Measurements from ENCODE around the gene RNF43.
"Not testable (repeated sequence)": the region's sequence is repeated elsewhere in the genome, so short reads cannot be mapped to it uniquely, and the experiment has no call there.

RNF43 gene

GRCh38 chr17:58410714-58411407, 6.5 kb downstream of the RNF43 start:
- no peak for DNase-seq (ENCODE audit: low read depth in 2 of 2, low spot score in 1 of 2)

- DNase-seq (ENCODE audit: low read depth in 2 of 2, low spot score in 1 of 2): no peak
These were observed 7.9 kb downstream of the RNF43 start for GRCh38 chr17:58409432-58409831.

- no peak for DNase-seq (ENCODE audit: low read depth in 2 of 2, low spot score in 1 of 2)
These were observed 14.0 kb downstream of the RNF43 start for GRCh38 chr17:58403311-58403710.

- DNase-seq (ENCODE audit: low read depth in 2 of 2, low spot score in 1 of 2): no peak
These were observed 14.7 kb downstream of the RNF43 start for GRCh38 chr17:58402679-58403078.

- no peak for DNase-seq (ENCODE audit: low read depth in 2 of 2, low spot score in 1 of 2)
These were observed 15.3 kb downstream of the RNF43 start for GRCh38 chr17:58402047-58402446.

GRCh38 chr17:58401287-58401686, 16.0 kb downstream of the RNF43 start:
- no peak for DNase-seq (ENCODE audit: low read depth in 2 of 2, low spot score in 1 of 2)

GRCh38 chr17:58400826-58401225, 16.5 kb downstream of the RNF43 start:
- no peak for DNase-seq (ENCODE audit: low read depth in 2 of 2, low spot score in 1 of 2)

GRCh38 chr17:58399974-58400373, 17.4 kb downstream of the RNF43 start:
- DNase-seq (ENCODE audit: low read depth in 2 of 2, low spot score in 1 of 2): no peak

- no peak for DNase-seq (ENCODE audit: low read depth in 2 of 2, low spot score in 1 of 2)
These were observed 18.6 kb downstream of the RNF43 start for GRCh38 chr17:58398574-58399266.

- not testable (repeated sequence) for DNase-seq (ENCODE audit: low read depth in 2 of 2, low spot score in 1 of 2)
These were observed 19.9 kb downstream of the RNF43 start for GRCh38 chr17:58397421-58397820.

GRCh38 chr17:58396173-58396572, 21.2 kb downstream of the RNF43 start:
- no peak for DNase-seq (ENCODE audit: low read depth in 2 of 2, low spot score in 1 of 2)

GRCh38 chr17:58394534-58395223, 22.7 kb downstream of the RNF43 start:
- DNase-seq (ENCODE audit: low read depth in 2 of 2, low spot score in 1 of 2): no peak

- no peak for DNase-seq (ENCODE audit: low read depth in 2 of 2, low spot score in 1 of 2)
These were observed 25.9 kb downstream of the RNF43 start for GRCh38 chr17:58391302-58391984.

GRCh38 chr17:58390884-58391283, 26.4 kb downstream of the RNF43 start:
- no peak for DNase-seq (ENCODE audit: low read depth in 2 of 2, low spot score in 1 of 2)

GRCh38 chr17:58388302-58389190, 28.8 kb downstream of the RNF43 start:
- no peak for DNase-seq (ENCODE audit: low read depth in 2 of 2, low spot score in 1 of 2)

GRCh38 chr17:58387834-58388233, 29.5 kb downstream of the RNF43 start:
- no peak for DNase-seq (ENCODE audit: low read depth in 2 of 2, low spot score in 1 of 2)

- no peak for DNase-seq (ENCODE audit: low read depth in 2 of 2, low spot score in 1 of 2)
These were observed 30.6 kb downstream of the RNF43 start for GRCh38 chr17:58386708-58387107.

GRCh38 chr17:58385359-58385899, 31.9 kb downstream of the RNF43 start:
- DNase-seq (ENCODE audit: low read depth in 2 of 2, low spot score in 1 of 2): no peak

- no peak for DNase-seq (ENCODE audit: low read depth in 2 of 2, low spot score in 1 of 2)
These were observed 32.4 kb downstream of the RNF43 start for GRCh38 chr17:58384897-58385296.

- no peak for DNase-seq (ENCODE audit: low read depth in 2 of 2, low spot score in 1 of 2)
These were observed 33.4 kb downstream of the RNF43 start for GRCh38 chr17:58383892-58384462.

Data from stimulated activated CD8-positive, alpha-beta memory T cell treated with anti-CD3 and anti-CD28 coated beads, Interleukin-4, amount 100 ng/mL, for 4 hours (primary cell).